Kidney epithelial cell (primary cell): ENCODE data around the gene ITPR1. TPM values are rescaled to one million over a fixed set of nuclear protein-coding genes. Genes with fewer than 3 reads are reported as not detected.

ENCODE experiments used
- DNase-seq: peaks from one replicate; pipeline ENCODE4 v3.0.0-alpha.2; 2010; ENCODE audit warnings: low read depth
- H3K27me3 ChIP-seq: 2 replicates; pipeline ENCODE4 v1.6.0; 2011; ENCODE audit warnings: low read length; ENCODE audit not compliant: control insufficient read depth, insufficient read depth
- H3K36me3 ChIP-seq: 2 replicates; pipeline ENCODE4 v1.5.1; 2011; ENCODE audit warnings: low read length; ENCODE audit not compliant: control insufficient read depth, insufficient read depth
- H3K4me3 ChIP-seq: 2 replicates; pipeline ENCODE4 v1.5.1; 2011; ENCODE audit warnings: low read depth, mild to moderate bottlenecking, control low read depth, low read length
- total RNA-seq: library from RNA; depleted of rRNA; stranded (reverse); fragments of >200 nt; gene quantifications from 2 replicates; pipeline ENCODE4 v1.2.3, GENCODE V29; 2015
- TF ChIP-seq, protein P1 (sequence below): IDR thresholded peaks from 2 replicates; pipeline ENCODE4 v1.5.1; 2011; ENCODE audit warnings: mild to moderate bottlenecking, moderate library complexity, low read length, control low read depth, inconsistent platforms; ENCODE audit not compliant: insufficient read depth, poor library complexity, severe bottlenecking

Gene ITPR1
- total RNA-seq, 1 donor from 2014 or later: 8.9 TPM

DNA sequence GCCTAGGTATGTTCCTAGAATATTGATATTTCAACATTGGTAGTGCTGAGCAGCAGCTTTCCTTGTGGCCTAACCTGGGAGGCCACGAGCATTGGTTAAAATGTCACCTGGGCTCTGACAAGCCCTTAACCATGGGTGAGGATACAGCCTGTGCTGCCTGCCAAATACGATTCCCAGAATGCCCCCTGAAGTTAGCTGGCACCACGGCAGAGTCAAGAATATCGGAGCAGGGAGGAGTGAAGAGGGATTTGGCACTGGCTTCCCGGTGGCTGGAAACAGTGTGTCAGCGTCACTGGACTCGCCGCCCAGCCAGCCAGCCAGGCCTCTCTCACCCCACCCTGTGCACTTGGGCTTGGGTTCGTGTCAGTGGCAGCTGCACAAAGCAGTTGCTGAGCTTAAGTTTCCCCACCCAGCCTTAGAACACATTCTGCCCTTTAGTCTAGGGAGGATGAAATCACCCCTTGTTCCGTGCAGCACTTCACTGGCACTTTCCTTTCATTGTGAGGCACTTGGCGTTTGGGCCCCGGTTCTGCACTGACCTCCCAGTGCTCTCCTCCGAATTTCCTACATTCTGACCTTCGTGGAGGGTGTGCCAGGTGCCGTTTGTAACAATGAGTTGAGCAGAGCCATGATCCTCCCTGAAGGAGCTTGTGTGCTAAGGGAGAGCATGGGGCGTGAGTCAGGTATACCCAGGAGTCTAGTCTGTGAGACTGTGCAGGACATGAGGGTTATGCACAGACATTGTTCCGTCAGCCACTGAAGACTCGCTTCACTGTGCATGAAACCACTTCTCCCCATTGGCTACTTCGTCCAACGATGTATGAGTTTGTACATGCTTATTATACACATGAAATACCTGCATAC lies 333.3 kb downstream of the ITPR1 start:
- no peak for DNase-seq
- Histone ChIP-seq H3K27me3 (no peaks in the 10 kb centered on the region), H3K36me3 (no peaks in the 10 kb centered on the region), H3K4me3 (no peak overlapping the region)
- TF ChIP-seq, protein P1, sequence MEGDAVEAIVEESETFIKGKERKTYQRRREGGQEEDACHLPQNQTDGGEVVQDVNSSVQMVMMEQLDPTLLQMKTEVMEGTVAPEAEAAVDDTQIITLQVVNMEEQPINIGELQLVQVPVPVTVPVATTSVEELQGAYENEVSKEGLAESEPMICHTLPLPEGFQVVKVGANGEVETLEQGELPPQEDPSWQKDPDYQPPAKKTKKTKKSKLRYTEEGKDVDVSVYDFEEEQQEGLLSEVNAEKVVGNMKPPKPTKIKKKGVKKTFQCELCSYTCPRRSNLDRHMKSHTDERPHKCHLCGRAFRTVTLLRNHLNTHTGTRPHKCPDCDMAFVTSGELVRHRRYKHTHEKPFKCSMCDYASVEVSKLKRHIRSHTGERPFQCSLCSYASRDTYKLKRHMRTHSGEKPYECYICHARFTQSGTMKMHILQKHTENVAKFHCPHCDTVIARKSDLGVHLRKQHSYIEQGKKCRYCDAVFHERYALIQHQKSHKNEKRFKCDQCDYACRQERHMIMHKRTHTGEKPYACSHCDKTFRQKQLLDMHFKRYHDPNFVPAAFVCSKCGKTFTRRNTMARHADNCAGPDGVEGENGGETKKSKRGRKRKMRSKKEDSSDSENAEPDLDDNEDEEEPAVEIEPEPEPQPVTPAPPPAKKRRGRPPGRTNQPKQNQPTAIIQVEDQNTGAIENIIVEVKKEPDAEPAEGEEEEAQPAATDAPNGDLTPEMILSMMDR: no peak

DNA sequence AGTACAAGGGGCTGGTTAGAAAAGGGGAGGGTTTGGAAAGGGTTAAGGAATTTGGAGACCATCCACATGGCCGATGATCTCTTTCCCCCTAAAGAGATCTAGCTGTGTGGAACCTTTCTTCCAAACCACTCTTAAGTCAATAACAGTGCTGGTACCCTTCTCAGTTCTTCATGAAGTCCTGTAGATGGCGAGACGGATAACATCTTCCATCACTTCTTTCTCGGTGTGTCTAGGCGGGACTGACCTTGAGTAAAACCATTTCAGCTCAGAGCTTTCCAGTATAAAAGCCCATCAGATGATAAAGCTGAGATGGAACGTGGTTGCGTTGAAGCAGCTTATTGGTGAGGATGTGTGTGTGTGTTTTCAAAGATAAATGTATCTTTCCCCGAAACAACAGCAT lies 334.6 kb downstream of the ITPR1 start:
- TF ChIP-seq, protein P1: no peak
- no peak for DNase-seq
- H3K36me3 ChIP-seq: no peaks in the 10 kb centered on the region
- H3K4me3 ChIP-seq: no peak overlapping the region
- no peaks in the 10 kb centered on the region for H3K27me3 ChIP-seq

DNA sequence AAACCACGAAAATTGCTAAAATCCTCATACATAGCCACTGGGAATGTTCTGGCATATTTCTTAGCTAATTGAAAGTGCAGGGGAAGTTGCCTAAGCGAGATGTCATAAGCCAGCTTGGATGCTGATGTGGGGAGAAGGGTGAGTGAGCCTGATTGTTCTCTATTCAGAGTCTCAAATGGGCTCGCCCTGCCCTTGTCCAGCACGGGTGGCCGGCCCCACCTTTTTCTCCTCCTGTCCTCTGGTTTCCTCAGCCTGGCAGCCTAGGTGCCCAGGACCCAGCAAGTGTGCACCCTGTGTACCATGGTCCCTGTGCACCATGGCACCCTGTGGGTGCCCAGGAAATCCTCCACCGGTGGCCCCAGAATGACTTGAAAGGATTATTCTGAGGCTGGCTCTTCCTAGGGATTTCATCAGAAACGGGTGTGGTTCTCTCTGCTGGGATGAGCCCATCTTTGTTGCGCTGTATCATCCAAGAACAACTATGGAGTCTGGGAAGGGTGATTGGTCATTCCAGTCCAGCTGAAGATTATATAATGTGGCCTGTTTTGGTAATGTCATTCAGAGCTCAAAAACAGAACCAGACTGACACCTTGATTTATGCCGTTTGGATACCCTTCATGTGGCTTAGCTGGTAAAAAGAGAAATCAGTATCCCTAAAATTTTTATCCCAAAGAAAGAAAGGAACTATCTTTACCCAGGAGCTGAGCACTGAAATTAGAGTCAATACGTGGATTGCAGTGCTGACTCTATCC lies 335.3 kb downstream of the ITPR1 start:
- TF ChIP-seq, protein P1: no peak
- DNase-seq: no peak
- Histone ChIP-seq H3K27me3 (no peaks in the 10 kb centered on the region), H3K4me3 (no peak overlapping the region), H3K36me3 (no peaks in the 10 kb centered on the region)

DNA sequence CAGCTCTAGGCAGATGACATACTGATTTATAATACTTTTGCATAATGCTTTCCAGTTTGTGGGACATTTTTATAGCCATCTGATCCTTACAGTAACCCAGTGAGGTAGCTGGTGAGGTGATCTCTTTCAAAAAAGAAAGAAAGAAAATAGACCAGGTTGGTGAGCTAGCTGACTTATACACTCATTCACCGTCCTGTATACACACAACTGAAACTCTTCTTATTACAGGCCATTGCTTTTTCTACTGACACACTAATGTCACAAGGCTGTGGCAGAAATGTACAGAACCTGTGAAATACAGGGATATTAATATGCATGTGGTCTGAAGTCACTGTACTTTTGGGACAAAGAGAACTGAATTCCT lies 335.9 kb downstream of the ITPR1 start:
- TF ChIP-seq, protein P1: no peak
- Histone ChIP-seq H3K4me3 (no peak overlapping the region), H3K36me3 (no peaks in the 10 kb centered on the region), H3K27me3 (no peaks in the 10 kb centered on the region)
- no peak for DNase-seq

DNA sequence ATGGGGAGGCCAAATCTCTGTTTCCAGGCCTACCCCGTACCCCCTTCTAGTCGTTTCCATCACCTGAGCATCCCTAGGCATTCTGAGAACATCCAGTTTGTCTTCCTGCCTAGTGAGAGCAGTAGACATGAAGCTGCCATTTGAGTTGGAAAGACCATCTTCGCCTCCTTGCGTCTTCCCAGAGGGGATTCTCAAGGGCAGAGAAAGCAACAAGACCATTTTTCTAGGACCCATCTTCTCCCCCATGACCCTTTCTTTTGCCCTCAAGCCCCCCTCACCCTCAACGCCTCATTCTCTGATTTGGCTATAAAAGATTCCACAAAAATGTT lies 337.4 kb downstream of the ITPR1 start:
- Histone ChIP-seq H3K27me3 (no peaks in the 10 kb centered on the region), H3K4me3 (peak overlapping the region; percentile 8), H3K36me3 (no peaks in the 10 kb centered on the region)
- TF ChIP-seq, protein P1: no peak
- no peak for DNase-seq

DNA sequence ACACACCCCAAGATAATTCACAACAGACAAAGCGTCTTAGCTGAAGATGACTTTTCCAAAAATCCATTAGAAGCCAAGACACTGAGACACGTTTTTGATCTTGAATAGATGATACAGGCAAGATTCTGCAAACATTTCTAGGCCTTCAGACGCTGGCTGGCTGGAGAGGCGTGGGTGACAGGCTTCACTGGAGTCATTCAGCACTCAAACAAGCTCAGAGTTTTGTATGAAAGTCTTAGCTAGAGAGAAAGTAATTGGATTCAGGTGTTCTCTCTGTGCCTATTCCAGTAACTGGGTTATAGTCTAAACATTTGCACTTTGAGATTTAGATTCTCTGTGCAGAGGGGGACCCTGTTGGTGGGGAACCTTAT lies 338.4 kb downstream of the ITPR1 start:
- H3K36me3 ChIP-seq: no peaks in the 10 kb centered on the region
- no peak overlapping the region for H3K4me3 ChIP-seq
- DNase-seq: no peak
- H3K27me3 ChIP-seq: no peaks in the 10 kb centered on the region
- TF ChIP-seq, protein P1: no peak
